HUES6 (cell line): ENCODE measurements around the gene SMC4.
"Not testable (repeated sequence)": the region's sequence is repeated elsewhere in the genome, so short reads cannot be mapped to it uniquely, and the experiment has no call there.

Experiments
- H3K27ac ChIP-seq: 2 replicates; pipeline ENCODE4 v1.7.0; 2013; ENCODE audit warnings: low read depth, mild to moderate bottlenecking, low read length, inconsistent platforms
- H3K27me3 ChIP-seq: 2 replicates; pipeline ENCODE4 v1.6.1; 2013; ENCODE audit warnings: low read length; ENCODE audit not compliant: control insufficient read depth, insufficient read depth
- H3K36me3 ChIP-seq: 2 replicates; pipeline ENCODE4 v1.6.1; 2013; ENCODE audit warnings: low read length; ENCODE audit not compliant: control insufficient read depth, insufficient read depth
- H3K4me1 ChIP-seq: 2 replicates; pipeline ENCODE4 v1.6.1; 2013; ENCODE audit warnings: low read length; ENCODE audit not compliant: control insufficient read depth, insufficient read depth
- H3K4me3 ChIP-seq: 2 replicates; pipeline ENCODE4 v1.5.1; 2013; ENCODE audit warnings: low read depth, low read length
- H3K9ac ChIP-seq: one replicate; pipeline ENCODE4 v1.6.1; 2013; ENCODE audit warnings: mild to moderate bottlenecking, low read length
- H3K9me3 ChIP-seq: 2 replicates; pipeline ENCODE4 v1.6.1; 2013; ENCODE audit warnings: low read depth, low read length; ENCODE audit not compliant: control insufficient read depth, insufficient read depth

SMC4 gene

DNA sequence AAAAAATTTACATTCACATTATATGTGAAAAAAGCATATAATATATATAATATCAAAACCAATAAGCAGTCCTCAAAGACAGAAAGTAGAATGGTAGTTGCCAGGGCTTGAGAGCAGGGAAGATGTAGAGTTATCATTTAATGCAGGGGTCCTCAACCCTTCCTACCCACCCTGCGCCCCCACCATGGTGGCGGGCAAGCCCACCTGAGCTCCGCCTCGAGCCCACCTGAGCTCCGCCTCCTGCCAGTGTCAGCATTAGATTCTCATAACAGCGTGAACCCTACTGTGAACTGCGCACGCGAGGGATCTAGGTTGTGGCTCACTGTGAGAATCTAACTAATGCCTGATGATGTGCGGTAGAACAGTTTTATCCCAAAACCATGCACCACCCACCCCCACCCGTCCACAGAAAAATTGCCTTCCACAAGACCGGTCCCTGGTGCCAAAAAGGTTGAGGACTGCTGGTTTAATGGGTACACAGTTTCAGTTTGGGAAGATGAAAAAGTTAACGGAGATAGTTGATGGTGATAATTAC is 47.1 kb downstream of the SMC4 start:
- peaks cover 16% of the 10 kb centered on the region; the same call in 1 of the 2 replicates for H3K4me1 ChIP-seq
- no peaks in the 10 kb centered on the region for H3K27me3 ChIP-seq
- peak overlapping the region; percentile 30; the same call in 1 of the 2 replicates for H3K4me3 ChIP-seq
- H3K9me3 ChIP-seq = peaks cover 5% of the 10 kb centered on the region; the same call in 1 of the 2 replicates
- H3K36me3 ChIP-seq = peaks cover 50% of the 10 kb centered on the region
- H3K27ac ChIP-seq = no peak overlapping the region
- H3K9ac ChIP-seq = no peak overlapping the region

DNA sequence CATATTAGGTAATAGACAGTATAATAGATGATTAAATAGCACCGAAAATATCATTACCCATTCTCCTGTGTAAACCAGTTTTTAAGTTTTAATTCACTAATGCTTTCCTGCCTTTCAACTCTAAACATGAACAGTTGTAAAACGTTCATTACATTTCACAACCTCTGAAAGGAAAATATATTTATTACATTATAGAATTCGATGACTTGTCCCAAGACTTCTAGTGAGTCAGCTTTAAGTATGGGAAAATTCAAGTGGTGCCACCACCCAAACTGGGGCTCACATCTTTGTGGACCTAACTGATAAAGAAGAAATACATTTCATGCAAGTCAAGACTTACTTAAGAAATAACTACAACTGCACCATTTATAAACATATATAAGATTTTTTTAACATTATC is 48.1 kb downstream of the SMC4 start:
- H3K9ac ChIP-seq = no peak overlapping the region
- peaks cover 40% of the 10 kb centered on the region for H3K36me3 ChIP-seq
- no peak overlapping the region for H3K27ac ChIP-seq
- H3K9me3 ChIP-seq = peaks cover 5% of the 10 kb centered on the region; the same call in 1 of the 2 replicates
- no peaks in the 10 kb centered on the region for H3K27me3 ChIP-seq
- H3K4me1 ChIP-seq = peaks cover 16% of the 10 kb centered on the region; the same call in 1 of the 2 replicates
- peak overlapping the region; percentile 94 for H3K4me3 ChIP-seq

GRCh38 chr3:160448845-160449635 is 49.6 kb downstream of the SMC4 start:
- peaks cover 26% of the 10 kb centered on the region for H3K36me3 ChIP-seq
- peaks cover 5% of the 10 kb centered on the region; the same call in 1 of the 2 replicates for H3K9me3 ChIP-seq
- no peaks in the 10 kb centered on the region for H3K27me3 ChIP-seq
- H3K27ac ChIP-seq = peak overlapping the region; percentile 96
- peaks cover 16% of the 10 kb centered on the region; the same call in 1 of the 2 replicates for H3K4me1 ChIP-seq
- H3K9ac ChIP-seq = peak overlapping the region; percentile 86
- peak overlapping the region; percentile 94 for H3K4me3 ChIP-seq

DNA sequence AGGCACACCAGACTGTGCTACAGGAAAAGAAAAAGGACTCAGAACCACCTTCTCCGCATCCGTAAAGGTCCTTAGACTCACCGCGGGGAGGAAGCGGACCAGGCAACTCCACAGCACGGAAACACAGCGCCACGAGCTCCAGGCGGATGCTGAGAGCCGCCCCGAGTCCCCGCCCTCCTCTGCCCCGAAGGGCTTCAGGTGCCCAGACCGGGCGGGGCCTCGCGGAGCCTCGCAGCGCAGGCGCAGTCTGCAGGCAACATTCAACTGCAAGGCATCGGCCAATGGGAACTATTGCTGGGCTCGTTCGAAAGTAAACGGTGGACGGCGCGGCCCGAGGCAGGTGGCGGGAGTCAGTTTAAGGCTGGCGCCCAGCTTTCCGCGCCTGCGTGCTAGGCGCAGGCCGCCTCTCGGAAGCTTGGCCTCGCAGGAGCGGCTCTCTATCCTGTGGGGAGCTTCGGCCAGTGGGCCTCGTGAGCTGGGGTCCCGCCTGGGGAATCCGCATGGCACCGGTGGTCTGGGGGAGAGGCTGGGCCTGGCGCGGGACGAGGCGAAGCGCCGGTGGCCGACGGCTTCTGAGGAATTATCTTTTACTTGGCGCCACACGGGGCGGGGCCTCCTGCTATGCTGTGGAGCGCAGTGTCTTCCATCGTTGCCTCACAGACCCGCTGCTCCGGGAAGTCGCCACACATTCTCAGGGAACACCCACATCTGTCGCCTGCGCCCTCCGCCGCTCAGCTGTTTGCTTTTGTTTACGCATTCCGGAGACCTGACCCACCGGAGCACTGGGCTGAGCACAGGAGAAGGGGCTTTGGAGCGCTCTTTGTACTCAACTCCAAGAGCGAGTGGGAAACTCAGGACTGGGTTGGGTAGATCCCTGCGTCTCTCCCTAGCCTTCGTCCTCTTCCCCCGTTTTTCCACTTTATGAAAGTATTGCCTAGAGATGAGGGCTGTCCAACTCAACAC is 50.5 kb downstream of the SMC4 start, which contains the start of gene TRIM59:
TSS of gene TRIM59 (minus strand) at position 151 of the 963 bp plus-strand sequence. CDS start 10,603 bp downstream, outside the sequence.
- Histone ChIP-seq H3K4me1 (peaks cover 16% of the 10 kb centered on the region; the same call in 1 of the 2 replicates), H3K9ac (peak within 1 kb of the TSS; percentile 86), H3K36me3 (peaks cover 19% of the 10 kb centered on the region), H3K27ac (peak within 1 kb of the TSS; percentile 96), H3K9me3 (no peaks in the 10 kb centered on the region), H3K4me3 (peak within 1 kb of the TSS; percentile 94), H3K27me3 (no peaks in the 10 kb centered on the region)

- peak overlapping the region; percentile 96 for H3K27ac ChIP-seq
- H3K4me1 ChIP-seq = peaks cover 16% of the 10 kb centered on the region; the same call in 1 of the 2 replicates
- peak overlapping the region; percentile 86 for H3K9ac ChIP-seq
- no peaks in the 10 kb centered on the region for H3K27me3 ChIP-seq
- peaks cover 11% of the 10 kb centered on the region for H3K36me3 ChIP-seq
- no peaks in the 10 kb centered on the region for H3K9me3 ChIP-seq
- H3K4me3 ChIP-seq = peak overlapping the region; percentile 94
Measured at GRCh38 chr3:160450846-160451245, 51.4 kb downstream of the SMC4 start.

DNA sequence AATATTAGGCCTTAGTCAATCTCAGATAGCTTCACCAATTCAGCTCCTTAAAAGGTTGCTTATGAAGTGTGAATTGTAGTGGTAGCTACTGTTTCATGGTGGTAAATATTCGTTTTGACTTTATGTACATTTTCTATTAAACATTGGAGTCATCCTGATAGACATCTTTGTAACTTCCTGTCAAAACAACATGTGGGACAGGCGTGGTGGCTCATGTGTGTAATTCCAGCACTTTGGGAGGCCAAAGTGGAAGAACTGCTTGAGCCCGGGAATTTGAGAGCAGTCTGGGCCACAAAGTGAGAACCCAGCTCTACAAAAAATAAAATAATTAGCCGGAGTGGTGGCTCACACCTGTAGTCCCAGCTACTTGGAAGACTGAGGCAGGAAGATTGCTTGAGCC is 52.2 kb downstream of the SMC4 start:
- Histone ChIP-seq H3K9ac (no peak overlapping the region), H3K4me3 (no peak overlapping the region), H3K9me3 (no peaks in the 10 kb centered on the region), H3K27ac (no peak overlapping the region), H3K4me1 (peaks cover 14% of the 10 kb centered on the region; the same call in 1 of the 2 replicates), H3K27me3 (no peaks in the 10 kb centered on the region), H3K36me3 (peaks cover 4% of the 10 kb centered on the region)

DNA sequence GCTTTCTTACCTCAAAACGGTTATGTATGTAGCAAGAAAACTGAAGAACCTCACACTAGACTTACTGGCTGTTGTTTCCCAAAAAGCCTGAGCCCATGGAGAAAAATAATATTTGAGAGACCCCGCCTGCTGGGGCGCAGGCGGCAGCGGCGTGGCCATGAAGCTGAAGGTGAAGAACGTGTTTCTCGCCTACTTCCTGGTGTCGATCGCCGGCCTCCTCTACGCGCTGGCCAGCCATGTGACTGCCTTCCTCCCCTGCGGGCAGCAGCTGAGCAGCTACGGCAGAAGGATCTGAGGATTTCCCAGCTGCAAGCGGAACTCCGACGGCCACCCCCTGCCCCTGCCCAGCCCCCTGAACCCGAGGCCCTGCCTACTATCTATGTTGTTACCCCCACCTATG is 52.8 kb downstream of the SMC4 start:
- H3K4me1 ChIP-seq = peaks cover 12% of the 10 kb centered on the region; the same call in 1 of the 2 replicates
- not testable (repeated sequence) for H3K9ac ChIP-seq, H3K27me3 ChIP-seq, H3K36me3 ChIP-seq, H3K4me3 ChIP-seq, H3K9me3 ChIP-seq, H3K27ac ChIP-seq

DNA sequence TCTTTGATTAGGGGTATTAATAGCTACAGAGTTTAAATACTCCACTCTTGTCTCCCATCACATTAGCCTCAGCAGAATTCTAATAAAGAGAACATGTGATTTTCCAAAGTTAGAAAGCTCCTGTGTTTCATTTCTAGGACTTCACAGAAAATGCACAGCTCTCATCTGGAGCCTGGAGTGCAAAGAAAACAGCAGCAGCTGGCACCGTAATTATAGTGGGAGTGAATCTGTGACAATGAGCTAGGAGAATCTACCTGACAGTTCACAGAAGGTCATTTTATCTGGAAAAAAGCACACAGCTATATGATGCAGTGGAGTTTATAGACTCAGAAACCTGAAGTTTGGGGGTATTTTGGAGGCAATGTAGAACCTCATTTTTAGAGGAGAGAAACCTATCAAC is 55.5 kb downstream of the SMC4 start:
- Histone ChIP-seq H3K9ac (no peak overlapping the region), H3K27me3 (peaks cover 4% of the 10 kb centered on the region; the same call in 1 of the 2 replicates), H3K4me1 (peaks cover 9% of the 10 kb centered on the region; the same call in 1 of the 2 replicates)

GRCh38 chr3:160455846-160456245 is 56.4 kb downstream of the SMC4 start:
- no peaks in the 10 kb centered on the region for H3K36me3 ChIP-seq
- peaks cover 3% of the 10 kb centered on the region; the same call in 1 of the 2 replicates for H3K4me1 ChIP-seq
- no peak overlapping the region for H3K27ac ChIP-seq
- peaks cover 13% of the 10 kb centered on the region for H3K9me3 ChIP-seq
- H3K27me3 ChIP-seq = peaks cover 4% of the 10 kb centered on the region; the same call in 1 of the 2 replicates
- no peak overlapping the region for H3K4me3 ChIP-seq
- H3K9ac ChIP-seq = peak overlapping the region; percentile 40

More for the DNA sequence above, 55.5 kb downstream of the SMC4 start:
- Histone ChIP-seq H3K27ac (no peak overlapping the region), H3K4me3 (no peak overlapping the region), H3K9me3 (peaks cover 6% of the 10 kb centered on the region; the same call in 1 of the 2 replicates), H3K36me3 (no peaks in the 10 kb centered on the region)

GRCh38 chr3:160458151-160458550 is 58.7 kb downstream of the SMC4 start:
- H3K27ac ChIP-seq = no peak overlapping the region
- H3K9me3 ChIP-seq = peaks cover 13% of the 10 kb centered on the region
- no peak overlapping the region for H3K4me3 ChIP-seq
- no peaks in the 10 kb centered on the region for H3K36me3 ChIP-seq
- H3K9ac ChIP-seq = no peak overlapping the region
- no peaks in the 10 kb centered on the region for H3K4me1 ChIP-seq
- H3K27me3 ChIP-seq = peaks cover 17% of the 10 kb centered on the region
